ENCODE measurements around the gene PTPRU.

PTPRU gene

DNA sequence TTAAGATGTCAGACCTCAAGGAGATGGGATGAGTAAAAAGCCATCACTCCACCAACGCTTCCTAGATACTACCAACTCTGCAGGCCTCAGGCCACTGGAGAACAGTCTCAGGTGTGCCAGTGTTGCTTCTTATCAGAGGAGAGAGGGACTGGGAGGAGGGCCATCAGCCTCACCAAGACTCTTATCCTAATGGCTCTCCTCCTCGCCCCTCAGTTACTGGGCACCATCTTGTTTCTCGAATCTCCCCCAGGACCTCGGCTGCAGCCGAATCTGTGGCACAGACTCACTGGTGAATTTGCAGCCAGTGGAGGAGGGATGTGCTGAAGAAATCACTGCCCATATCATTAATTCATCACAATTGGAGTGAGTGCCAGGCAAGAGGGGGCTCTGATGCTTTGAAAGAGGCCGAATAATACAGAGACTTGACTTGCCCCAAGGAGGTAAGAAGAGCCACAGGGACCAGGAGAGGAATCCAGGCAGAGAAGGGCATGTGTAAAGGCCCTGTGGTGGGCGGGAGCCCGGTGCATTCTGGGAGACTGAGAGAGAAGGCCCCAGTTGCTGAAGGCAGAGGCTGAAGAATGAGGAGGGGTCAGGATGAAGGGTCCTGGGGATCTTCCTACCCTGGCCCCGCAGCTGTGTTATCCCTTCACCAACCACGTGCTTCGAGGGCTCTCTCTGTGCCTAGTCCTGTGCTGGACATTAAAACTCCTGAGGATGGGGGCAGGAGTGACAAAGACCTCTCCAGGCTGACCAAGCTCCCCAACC lies 129.8 kb downstream of the PTPRU start:
- H3K4me3 ChIP-seq (ENCODE audit: low read depth, low read length), result no peak overlapping the region
- TF ChIP-seq, protein P1, sequence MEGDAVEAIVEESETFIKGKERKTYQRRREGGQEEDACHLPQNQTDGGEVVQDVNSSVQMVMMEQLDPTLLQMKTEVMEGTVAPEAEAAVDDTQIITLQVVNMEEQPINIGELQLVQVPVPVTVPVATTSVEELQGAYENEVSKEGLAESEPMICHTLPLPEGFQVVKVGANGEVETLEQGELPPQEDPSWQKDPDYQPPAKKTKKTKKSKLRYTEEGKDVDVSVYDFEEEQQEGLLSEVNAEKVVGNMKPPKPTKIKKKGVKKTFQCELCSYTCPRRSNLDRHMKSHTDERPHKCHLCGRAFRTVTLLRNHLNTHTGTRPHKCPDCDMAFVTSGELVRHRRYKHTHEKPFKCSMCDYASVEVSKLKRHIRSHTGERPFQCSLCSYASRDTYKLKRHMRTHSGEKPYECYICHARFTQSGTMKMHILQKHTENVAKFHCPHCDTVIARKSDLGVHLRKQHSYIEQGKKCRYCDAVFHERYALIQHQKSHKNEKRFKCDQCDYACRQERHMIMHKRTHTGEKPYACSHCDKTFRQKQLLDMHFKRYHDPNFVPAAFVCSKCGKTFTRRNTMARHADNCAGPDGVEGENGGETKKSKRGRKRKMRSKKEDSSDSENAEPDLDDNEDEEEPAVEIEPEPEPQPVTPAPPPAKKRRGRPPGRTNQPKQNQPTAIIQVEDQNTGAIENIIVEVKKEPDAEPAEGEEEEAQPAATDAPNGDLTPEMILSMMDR (IDR thresholded peaks at IDR 0.05; ENCODE audit: insufficient read depth, low read length, missing control alignments), result no peak
- ChIA-PET POLR2A (no interaction called here), CTCF (no interaction called here)
- no peak for DNase-seq (ENCODE audit: low read depth, low spot score)

DNA sequence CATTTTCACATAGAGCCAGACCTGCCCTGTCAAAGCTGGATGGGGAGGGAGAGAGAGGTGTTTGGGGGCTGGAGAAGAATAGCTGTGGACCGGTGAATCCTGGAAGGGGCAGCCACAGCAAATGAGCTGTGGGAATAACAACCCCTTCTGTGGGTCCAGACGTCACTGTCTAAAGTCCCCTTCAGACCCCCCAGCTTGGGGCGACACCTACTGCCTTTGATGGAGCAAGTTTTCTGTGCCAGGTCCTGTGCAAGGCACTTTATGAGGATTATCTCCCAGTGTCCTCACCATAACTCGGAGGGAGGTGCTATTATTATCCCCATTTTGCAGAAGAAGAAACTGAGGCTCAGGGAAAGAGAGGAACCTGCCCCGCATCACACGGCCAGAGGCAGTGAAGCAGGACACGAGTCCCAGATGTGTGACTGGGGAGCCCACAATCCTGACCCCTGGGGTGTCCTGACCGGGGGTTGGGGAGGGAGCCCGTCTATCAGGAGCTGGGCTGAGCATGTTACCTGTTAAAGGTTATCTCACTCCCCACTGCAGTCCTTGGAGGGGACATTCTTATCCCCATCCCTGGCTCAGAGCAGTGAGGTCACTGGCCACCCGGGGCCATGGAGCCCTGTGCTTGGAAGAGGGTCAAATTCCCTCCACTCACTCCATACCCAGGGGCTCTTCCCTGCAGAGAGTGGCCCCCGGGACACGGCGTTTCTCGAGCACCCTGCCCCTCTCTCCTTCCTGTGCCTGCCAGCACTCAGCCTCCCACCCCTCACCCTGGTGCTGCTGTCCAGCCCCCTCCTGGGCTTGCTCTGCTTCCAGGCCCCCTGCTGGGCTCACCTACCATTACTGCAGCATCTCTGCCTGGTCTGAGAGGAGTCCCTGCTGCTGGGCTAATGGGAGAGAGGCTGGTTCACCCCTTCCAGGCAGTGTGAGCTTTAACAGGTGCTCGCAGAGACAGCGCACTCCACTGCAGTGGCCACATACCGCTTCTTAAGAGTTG lies 132.9 kb downstream of the PTPRU start:
- H3K4me3 ChIP-seq (ENCODE audit: low read depth, low read length), result no peak overlapping the region
- ChIA-PET POLR2A (no interaction called here), CTCF (interaction anchor here (0.6 kb wide), 1 partner anchor 9 kb away, joined by 3 read pairs; no protein-coding TSS in a partner anchor)
- no peak for DNase-seq (ENCODE audit: low read depth, low spot score)
- TF ChIP-seq, protein P1 (IDR thresholded peaks at IDR 0.05; ENCODE audit: insufficient read depth, low read length, missing control alignments), result no peak

DNA sequence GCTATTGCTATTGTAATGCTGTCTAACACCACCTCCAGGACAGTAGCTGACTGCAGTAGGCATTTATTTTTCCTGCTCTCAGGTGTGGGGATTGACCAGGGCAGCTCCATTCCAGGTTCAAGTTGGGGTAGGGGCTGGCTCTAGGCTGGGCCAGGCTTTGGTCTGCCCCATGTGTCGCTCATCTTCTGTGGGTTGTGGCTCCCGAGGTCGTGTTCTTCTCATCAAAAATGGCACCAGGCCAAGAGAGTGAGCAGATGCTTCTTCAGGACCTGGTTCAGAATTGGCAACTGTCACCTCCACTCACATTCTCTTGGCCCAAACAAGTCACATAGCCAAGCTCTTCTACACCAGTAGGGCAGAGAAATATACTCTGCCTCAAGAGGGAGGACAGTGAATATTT lies 133.7 kb downstream of the PTPRU start:
- TF ChIP-seq, protein P1 (IDR thresholded peaks at IDR 0.05; ENCODE audit: insufficient read depth, low read length, missing control alignments), result no peak
- no peak overlapping the region for H3K4me3 ChIP-seq (ENCODE audit: low read depth, low read length)
- ChIA-PET POLR2A (no interaction called here), CTCF (interaction anchor here (0.6 to 0.8 kb wide), 2 partner anchors 8 to 19 kb away, joined by 3 read pairs; no protein-coding TSS in a partner anchor)
- DNase-seq (ENCODE audit: low read depth, low spot score), result no peak

DNA sequence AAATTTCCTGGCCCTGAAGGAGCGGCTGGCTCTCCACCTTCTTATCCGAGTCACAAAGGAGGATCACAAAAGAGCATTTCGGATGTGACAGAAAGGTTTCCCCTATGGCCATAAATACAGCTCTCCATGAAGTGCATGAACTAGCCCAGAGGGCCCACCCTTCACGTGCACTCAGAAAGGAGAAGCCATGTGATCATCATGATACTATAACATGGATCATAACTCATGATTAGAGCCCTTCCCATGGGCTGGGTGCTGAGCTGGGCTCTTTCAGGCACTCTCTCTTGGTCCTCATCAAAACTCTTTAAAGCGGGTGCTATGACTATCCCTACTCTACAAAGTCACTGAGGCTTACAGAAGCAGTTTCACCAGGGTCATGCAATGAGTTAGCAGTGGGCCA lies 135.0 kb downstream of the PTPRU start:
- CTCF ChIA-PET, result no interaction called here
- POLR2A ChIA-PET, result no interaction called here
- H3K4me3 ChIP-seq (ENCODE audit: low read depth, low read length), result no peak overlapping the region
- no peak for DNase-seq (ENCODE audit: low read depth, low spot score)
- TF ChIP-seq, protein P1 (IDR thresholded peaks at IDR 0.05; ENCODE audit: insufficient read depth, low read length, missing control alignments), result no peak

DNA sequence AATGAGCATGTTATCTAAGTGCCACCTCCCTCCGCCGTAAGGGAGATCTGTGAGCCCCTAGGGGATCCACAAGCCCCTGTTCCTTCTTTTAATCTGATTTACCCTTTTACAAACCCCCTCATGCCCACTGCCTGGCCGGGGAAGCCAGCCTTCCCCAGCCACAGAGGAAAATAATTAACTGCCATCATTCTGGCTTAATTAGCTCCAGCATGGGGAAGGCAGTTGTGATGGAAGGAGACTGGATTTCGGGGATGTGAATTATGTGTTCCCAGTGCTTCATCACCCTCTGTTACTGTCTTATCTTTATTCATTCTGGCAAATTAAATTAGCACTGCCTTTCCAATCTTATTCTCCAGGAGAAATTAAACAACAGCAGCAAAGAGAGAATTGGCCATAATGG lies 135.8 kb downstream of the PTPRU start:
- CTCF ChIA-PET, result no interaction called here
- no peak for DNase-seq (ENCODE audit: low read depth, low spot score)

More for the DNA sequence above, 135.8 kb downstream of the PTPRU start:
- TF ChIP-seq, protein P1 (IDR thresholded peaks at IDR 0.05; ENCODE audit: insufficient read depth, low read length, missing control alignments), result no peak
- POLR2A ChIA-PET, result no interaction called here
- H3K4me3 ChIP-seq (ENCODE audit: low read depth, low read length), result no peak overlapping the region
